Stimulated activated CD8-positive, alpha-beta memory T cell treated with anti-CD3 and anti-CD28 coated beads, Interleukin-7, amount 100 ng/mL, for 1 hour (primary cell): ENCODE measurements around the gene GIPC3.
"Not testable (repeated sequence)": the region's sequence is repeated elsewhere in the genome, so short reads cannot be mapped to it uniquely, and the experiment has no call there.

ENCODE experiments used
- DNase-seq, 2 donors: peaks; one replicate each; pipeline ENCODE4 v3.0.0-alpha.2; 2020; ENCODE audit warnings: low read depth in 2 of 2

The GIPC3 gene

DNA sequence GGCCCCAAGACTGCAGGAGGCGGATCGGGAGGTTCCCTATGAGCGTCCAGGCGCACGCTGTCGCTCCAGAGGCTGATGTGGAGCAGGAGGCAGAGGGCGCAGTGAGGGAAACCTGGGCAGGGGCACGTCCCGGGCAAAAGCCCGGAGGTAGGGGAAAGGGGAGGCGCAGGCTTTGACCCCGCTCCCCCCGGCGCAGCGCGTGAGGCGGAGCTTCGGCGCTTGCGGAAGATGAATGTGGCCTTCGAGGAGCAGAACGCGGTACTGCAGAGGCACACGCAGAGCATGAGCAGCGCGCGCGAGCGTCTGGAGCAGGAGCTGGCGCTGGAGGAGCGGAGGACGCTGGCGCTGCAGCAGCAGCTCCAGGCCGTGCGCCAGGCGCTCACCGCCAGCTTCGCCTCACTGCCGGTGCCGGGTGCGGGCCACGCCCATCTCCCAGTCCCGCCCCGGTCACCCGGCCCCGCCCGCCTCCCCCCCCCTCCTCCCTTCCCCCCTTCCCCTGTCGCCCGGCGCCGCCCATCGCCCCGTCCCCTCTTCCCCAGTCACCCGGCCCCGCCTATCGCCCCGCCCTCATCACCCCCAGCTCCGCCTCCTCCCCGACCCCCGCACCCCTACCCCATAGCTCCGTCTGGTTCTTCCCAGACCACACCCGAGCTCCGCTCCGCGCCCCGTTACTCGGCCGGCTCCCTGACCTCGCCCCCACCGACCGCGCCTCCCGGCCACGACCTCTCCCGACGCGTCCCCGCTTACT, 8.4 kb upstream of the GIPC3 start:
- DNase-seq, result no peak

DNA sequence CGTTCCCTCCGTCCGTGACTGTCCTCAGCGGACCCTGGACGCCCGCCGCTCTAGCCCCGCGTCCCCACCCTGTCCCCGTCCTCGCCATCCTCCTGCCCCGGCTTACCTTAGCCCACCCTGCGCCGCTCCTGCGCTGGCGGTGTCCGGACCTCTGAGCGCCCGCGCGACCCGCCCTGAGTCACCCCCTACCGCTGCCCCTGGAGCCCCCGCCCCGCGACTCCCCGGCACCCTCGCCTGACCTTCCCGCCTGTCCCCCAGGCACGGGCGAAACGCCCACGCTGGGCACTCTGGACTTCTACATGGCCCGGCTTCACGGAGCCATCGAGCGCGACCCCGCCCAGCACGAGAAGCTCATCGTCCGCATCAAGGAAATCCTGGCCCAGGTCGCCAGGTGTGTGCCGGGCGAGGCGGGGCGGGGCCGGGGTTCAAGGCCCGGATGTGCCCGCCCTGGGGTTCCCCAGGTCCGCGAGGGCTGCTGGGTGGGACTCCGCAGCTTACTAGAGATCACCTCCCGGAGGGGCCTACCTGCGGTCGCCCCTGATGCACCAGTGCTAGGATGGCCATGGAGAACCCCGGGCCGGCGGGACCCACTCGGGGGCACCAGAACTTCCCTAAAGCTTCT, 7.4 kb upstream of the GIPC3 start:
- no peak for DNase-seq

DNA sequence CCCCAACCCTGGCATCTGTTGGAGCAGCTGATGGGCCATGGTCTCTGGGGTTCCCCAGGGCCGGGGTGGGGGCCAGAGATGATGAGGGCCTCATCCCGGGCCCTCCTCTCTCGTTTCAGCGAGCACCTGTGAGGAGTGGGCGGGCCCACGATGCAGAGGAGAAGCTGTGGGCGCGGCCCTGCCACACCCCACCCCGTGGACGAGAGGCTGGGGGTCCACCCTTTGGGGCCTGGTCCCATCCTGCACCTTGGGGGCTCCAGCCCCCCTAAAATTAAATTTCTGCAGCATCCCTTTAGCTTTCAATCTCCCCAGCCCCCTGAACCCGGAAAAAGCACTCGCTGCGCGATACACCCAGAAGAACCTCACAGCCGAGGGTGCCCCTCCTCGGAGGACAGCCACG, 6.9 kb upstream of the GIPC3 start:
- DNase-seq, result no peak

DNA sequence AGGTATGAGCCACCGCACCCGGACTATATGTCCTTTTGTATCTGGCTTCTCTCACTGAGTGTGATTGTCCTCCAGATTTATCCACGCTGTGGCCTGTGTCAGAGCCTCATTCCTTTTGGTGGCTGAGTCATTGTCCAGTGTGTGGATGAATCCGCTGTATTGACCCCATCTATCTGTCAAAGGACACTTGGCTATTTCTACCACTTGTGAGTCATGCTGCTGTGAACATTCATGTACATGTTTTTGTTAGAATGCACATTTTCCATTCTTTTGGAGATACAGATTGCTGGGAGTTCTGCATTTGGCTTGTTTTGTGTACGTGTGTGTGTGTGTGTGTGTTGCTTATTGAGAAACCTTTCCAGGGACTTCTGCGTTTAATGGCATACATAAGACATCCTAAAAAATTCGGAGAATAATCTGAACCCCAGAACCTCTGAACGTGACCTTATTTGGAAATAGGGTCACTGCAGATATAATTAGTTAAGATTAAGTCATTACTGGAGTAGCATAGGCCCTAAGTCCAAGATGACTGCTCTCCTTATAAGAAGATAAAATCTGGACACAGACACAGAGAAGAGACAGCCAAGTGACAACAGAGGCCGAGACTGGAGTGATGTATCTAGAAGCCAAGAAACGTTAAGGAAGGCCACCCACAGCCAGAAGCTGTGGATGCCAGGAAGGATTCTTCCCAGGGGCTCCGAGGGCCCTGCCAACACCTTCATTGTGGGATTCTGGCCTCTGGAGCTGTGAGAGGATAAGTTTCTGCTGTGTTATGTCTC, 4.9 kb upstream of the GIPC3 start:
- DNase-seq, result no peak

DNA sequence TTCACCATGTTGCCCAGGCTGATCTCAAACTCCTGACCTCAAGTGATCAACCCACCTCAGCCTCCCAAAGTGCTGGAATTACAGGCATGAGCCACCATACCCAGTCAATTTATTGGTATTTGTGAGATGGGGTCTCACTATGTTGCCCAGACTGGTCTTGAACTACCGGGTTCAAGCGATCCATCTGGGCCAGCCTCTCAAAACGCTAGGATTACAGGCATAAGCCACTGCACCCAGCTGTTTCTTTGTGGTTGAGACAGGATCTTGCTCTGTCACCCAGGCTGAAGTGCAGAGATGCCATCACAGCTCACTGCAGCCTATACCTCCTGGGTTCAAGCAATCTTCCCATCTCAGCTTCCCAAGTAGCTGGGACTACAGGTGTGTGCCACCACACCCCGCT, 3.5 kb upstream of the GIPC3 start:
- not testable (repeated sequence) for DNase-seq

DNA sequence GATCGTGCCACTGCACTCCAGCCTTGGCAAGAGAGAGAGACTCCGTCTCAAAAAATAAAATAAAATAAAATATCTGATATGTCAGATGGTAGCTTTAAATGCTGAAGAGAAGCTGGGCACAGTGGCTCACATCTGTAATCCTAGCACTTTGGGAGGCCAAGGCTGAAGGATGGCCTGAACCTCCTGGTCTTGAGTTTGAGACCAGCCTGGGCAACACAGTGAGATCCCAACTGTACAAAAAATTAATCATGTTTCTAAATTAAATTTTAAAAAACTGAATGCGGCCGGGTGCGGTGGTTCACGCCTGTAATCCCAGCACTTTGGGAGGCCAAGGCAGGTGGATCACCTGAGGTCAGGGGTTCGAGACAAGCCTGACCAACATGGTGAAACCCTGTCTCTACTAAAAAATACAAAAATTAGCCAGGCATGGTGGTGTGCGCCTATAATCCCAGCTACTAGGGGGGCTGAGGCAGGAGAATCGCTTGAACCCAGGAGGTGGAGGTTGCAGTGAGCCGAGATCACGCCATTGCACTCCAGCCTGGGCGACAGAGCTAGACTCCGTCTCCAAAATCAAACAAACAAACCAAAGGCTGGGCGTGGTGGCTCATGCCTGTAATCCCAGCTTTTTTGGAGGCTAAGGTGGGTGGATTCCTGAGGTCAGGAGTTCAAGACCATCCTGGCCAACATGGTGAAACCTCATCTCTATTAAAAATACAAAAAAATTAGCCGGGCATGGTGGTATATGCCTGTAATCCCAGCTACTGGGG, 1.1 kb upstream of the GIPC3 start:
- DNase-seq, result not testable (repeated sequence)

DNA sequence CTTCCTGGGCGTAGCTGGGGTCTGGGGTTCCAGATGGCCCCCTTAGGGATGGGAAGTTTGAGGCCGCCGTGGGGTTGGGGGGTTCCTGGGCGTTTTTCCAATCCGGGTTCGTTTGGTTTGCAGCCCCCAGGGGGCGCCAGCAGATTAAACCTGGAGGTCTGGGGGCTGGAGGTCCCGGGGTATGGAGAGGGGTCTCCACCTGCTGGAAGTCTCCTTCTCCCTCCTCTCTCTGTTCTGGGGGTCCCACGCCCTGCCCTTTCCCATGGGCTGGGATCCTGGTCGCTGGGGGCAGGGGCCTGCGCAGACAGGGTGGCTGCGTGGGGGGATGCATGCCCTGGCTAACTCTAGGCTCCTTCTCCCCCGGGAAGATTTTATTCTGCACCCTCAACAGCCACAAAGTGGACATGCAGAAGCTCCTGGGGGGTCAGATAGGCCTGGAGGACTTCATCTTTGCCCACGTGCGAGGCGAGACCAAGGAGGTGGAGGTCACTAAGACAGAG, 899 bp downstream of the GIPC3 start:
- DNase-seq, result peak in 1 of 2 donors; percentile 31

GRCh38 chr19:3586707-3587346, 1.5 kb downstream of the GIPC3 start:
- no peak for DNase-seq

DNA sequence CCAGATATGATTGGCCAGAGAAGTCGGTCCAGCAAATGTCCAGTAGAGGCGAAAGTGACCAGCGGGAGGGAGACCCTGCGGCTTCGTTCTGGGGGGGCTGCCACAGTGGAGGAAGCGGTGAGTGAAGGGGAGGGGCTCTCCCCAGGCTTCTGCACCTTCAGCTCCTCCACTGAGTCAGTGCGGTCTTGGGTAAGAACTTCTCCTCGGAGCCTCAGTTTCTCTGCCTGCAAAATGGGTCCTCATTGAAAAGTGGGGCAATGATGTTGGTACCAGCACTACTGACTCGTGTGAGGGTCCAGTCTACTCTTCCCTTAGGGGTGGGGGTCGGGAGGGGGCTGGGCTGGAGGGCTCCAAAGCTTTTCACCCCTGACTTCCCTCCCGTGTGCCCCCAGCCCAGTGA, 4.2 kb downstream of the GIPC3 start:
- no peak for DNase-seq

DNA sequence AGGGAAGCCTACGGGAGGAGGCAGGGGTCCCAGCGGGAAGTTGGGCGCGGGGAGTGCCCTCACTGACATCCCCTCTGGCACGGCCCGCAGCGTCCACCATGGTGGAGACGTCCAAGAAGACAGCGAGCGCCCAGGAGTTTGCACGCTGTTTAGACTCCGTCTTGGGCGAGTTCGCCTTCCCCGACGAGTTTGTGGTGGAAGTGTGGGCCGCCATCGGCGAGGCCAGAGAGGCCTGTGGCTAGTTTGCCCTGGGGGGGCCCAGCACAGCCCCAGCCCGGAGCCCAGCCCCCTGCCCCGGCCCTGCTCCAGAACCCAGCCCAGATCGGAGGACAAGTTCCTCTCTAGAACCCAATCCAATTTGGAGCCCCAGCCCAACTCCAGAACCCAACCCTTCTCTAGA, 4.7 kb downstream of the GIPC3 start:
- DNase-seq, result no peak

DNA sequence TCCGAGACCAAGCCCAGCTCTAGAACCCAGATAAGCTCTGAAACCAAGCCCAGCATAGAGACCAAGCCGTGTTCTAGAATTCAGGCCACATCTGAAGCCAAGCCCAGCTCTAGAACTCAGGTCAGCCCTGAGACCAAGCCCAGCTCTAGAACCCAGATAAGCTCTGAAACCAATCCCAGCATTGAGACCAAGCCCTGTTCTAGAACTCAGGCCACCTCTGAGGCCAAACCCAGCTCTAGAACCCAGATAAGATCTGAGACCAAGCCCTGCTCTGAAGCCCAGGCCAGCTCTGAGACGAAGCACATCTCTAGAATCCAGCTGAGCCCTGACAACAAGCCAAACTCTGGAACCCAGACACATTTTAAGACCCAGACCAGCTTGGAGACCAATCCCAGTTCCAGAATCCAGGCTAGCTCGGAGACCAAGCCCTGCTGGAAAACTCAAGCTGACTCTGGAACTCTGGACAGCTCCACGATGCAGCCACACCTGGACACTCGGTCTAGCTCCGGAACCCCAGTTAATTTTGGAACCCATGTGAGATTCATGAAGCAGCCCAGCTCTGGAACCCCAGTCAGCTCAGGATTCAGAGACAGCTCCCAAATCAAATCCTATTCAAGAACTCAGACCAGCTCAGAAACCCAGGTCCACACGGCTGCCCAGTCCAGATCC, 5.8 kb downstream of the GIPC3 start:
- no peak for DNase-seq

GRCh38 chr19:3591876-3592613, 6.8 kb downstream of the GIPC3 start:
- DNase-seq, result no peak

DNA sequence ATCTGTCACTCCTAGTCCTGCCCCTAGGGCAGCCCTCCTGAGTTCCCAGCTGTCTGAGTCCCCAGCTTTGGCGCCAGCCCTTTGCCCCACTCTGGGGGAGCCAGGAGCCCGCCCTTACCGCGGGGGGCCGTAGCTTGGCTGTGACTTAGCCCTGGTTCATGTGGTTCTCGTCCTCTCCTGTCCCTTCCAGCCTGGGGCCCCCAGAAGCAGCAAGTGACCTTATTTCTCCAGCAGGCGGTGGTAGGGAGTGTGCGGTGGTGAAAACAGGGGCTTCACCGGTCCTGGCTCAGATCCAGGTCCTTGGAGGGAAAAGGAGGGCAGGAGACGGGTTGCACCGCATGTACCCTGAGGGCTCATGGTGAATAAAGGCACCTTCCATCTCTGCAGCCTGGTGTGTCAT, 7.9 kb downstream of the GIPC3 start:
- DNase-seq, result no peak

DNA sequence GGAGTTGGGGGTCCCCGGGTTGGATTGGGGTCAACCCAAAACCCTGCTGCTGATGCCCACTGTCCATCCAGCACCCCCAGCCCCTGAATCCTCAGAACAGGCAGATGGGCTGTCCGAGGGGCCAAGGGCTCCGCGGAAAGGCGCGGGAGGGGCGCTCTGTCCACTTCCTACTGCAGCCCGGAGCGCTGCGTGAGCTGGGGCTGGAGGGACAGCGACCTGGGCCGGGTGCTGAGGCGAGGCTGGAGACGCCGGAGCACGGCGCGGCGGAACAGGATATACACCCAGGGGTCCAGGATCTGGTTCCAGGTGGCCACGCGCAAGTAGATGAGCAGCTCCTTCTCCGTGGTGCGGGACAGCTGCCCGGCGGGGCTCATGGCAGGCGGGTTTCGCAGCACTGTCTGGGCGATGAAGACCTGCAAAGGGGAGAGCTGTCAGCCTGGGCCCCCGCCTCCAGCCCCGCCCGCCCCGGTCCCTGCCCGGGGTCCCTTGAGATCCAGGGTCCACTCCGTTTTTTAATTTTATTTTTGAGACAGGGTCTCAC, 10.3 kb downstream of the GIPC3 start:
- DNase-seq, result no peak

GRCh38 chr19:3599776-3600187, 14.5 kb downstream of the GIPC3 start:
- no peak for DNase-seq

GRCh38 chr19:3601021-3601420, 15.7 kb downstream of the GIPC3 start:
- DNase-seq, result no peak

- DNase-seq, result no peak
Measured at GRCh38 chr19:3603121-3603811, 18.0 kb downstream of the GIPC3 start.

DNA sequence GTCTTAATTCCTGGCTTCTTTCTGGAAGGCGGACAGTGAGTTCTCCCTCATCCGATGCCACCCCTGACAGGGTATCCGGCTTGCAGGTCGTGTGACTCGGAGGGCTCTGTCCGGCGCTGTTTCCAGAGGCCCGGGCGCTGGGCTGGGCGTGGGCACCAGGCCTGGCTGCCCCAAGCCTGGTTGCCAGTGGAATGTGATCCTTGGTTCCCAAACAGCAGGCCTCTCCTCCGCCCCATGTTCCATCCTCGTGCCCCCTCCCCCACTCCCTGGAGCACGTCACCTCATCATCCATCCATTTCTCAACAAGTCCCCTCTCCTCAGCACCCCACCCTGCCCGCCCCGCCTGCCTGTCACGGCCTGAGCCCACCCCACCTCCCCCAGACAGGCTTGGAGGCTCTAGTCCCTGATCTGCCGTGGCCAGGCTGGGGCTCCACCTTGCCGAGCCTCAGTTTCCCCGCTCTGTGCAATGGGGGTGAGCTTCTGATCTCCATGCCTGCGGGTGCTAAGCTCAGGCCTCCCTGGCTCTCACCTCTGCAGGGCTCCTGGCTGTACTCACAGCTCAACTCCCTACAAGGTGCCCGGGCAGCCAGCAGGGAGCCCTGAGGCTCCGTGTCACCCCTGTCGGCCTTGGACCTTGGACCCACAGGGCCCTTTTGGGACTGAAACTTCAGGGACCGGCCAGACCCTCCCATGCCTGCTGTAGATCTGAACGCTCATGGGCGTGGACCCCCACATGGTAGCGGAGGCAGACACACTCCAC, 19.1 kb downstream of the GIPC3 start:
- DNase-seq, result no peak

DNA sequence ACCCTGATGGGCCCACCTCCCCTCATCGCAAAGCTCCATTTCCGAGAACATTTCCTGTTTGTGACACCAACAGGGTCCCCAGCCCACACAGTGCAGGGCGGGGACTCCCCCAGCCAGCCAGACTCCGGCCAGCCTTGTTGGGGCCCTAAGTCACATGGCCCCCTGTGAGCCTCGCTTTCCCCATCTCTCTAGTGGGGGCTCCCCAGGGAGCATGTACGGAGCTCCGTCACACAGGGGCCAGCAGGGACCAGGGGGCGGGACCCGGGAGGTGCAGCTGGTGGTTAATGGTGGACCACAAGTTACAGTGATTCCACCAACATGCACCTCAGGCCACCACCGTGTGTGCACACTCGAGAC, 19.7 kb downstream of the GIPC3 start:
- no peak for DNase-seq
